ENCODE results near the gene CABP4. TPM values are rescaled to one million over a fixed set of nuclear protein-coding genes. Genes with fewer than 3 reads are reported as not detected.
A peak's percentile ranks its signal among the peaks of the same experiment; 100 is the strongest.

Gene CABP4
- total RNA-seq, 4 donors from 2014 or later: 0.13 to 2.4 (median 0.77) TPM

DNA sequence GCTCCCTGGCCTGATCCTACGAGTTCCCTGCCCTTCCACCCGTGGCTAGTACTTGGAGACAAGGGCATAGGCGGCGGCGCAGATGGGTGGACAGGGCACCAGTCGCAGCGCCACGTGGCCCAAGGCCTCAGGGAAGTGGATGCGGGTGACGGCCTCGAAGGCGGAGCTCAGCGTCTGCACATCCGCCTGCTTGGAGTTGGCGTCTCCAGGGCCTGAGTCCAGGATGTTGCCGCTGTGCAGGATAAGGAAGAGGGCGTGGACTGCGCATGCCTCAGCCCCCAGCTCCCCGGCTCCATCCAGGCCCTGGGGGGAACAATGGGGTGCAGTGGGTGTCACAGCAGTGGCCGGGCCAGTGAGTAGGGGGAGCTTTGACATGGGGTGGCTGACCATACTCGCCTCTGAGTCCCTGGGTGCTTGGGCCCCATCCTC lies 43.4 kb downstream of the CABP4 start:
- H3K9me3 ChIP-seq: no peaks in the 10 kb centered on the region
- H3K4me1 ChIP-seq: peaks cover 0 to 7% (median under 1%) of the 10 kb centered on the region in 3 donors
- no peak overlapping the region for H3K4me3 ChIP-seq
- no peak for ATAC-seq
- peaks cover 16% of the 10 kb centered on the region for H3K27me3 ChIP-seq
- WGBS, 2 donors (ENCODE audit: low coverage in 1 of 2): no CpG with 5 or more reads among the region's 21 CpGs
- peak in 1 of 2 donors; percentile 10 for TF ChIP-seq POLR2A (IDR thresholded peaks at IDR 0.05)
- no peak for TF ChIP-seq EP300 (IDR thresholded peaks at IDR 0.05)
- no peak for TF ChIP-seq CTCF (IDR thresholded peaks at IDR 0.05)
- H3K36me3 ChIP-seq: peaks cover 0 to 78% of the 10 kb centered on the region in 2 donors
- no peak overlapping the region for H3K27ac ChIP-seq

- Histone ChIP-seq H3K9me3 (no peaks in the 10 kb centered on the region), H3K27me3 (peaks cover 28% of the 10 kb centered on the region), H3K4me3 (no peak overlapping the region), H3K27ac (no peak overlapping the region), H3K4me1 (peaks cover 0 to 21% (median 4%) of the 10 kb centered on the region in 3 donors), H3K36me3 (peaks cover 0 to 64% of the 10 kb centered on the region in 2 donors)
- WGBS, 2 donors (ENCODE audit: low coverage in 1 of 2): 80% methylated on average over 1 of the region's 26 CpGs; no CpG with 5 or more reads in 1 of the 2 donors
- ATAC-seq: no peak
- TF ChIP-seq EP300 (IDR thresholded peaks at IDR 0.05): no peak
- no peak for TF ChIP-seq CTCF (IDR thresholded peaks at IDR 0.05)
- TF ChIP-seq POLR2A (IDR thresholded peaks at IDR 0.05): no peak
- TF ChIP-seq POLR2AphosphoS5 (IDR thresholded peaks at IDR 0.05): no peak
Measured at GRCh38 chr11:67499808-67500483, 44.8 kb downstream of the CABP4 start.

DNA sequence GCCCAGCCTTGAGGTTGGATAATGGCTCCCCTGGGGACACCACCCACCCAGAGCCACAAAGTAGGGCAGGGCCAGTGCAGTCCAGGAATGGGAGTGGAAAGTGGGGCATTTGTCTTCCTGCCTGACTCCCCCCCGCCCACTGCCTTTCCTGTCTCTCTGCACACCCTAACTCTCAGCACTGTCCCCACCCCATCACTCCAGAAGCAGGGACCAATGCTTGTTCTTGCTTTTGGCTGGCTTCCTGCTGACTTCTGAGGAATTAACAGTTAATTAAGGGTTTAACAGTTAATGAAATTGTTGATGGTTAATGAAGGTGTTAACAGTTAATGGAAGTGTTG lies 45.3 kb downstream of the CABP4 start:
- WGBS, 2 donors (ENCODE audit: low coverage in 1 of 2): 60 to 100% methylated on average over 1 of the region's 1 CpG
- H3K9me3 ChIP-seq: no peaks in the 10 kb centered on the region
- TF ChIP-seq POLR2AphosphoS5 (IDR thresholded peaks at IDR 0.05) (no peak), POLR2A (IDR thresholded peaks at IDR 0.05) (no peak), EP300 (IDR thresholded peaks at IDR 0.05) (no peak), CTCF (IDR thresholded peaks at IDR 0.05) (no peak)
- peaks cover 0 to 59% of the 10 kb centered on the region in 2 donors for H3K36me3 ChIP-seq
- peaks cover 32% of the 10 kb centered on the region for H3K27me3 ChIP-seq
- H3K4me1 ChIP-seq: peaks cover 0 to 26% (median 7%) of the 10 kb centered on the region in 3 donors
- no peak for ATAC-seq
- no peak overlapping the region for H3K27ac ChIP-seq
- H3K4me3 ChIP-seq: no peak overlapping the region

DNA sequence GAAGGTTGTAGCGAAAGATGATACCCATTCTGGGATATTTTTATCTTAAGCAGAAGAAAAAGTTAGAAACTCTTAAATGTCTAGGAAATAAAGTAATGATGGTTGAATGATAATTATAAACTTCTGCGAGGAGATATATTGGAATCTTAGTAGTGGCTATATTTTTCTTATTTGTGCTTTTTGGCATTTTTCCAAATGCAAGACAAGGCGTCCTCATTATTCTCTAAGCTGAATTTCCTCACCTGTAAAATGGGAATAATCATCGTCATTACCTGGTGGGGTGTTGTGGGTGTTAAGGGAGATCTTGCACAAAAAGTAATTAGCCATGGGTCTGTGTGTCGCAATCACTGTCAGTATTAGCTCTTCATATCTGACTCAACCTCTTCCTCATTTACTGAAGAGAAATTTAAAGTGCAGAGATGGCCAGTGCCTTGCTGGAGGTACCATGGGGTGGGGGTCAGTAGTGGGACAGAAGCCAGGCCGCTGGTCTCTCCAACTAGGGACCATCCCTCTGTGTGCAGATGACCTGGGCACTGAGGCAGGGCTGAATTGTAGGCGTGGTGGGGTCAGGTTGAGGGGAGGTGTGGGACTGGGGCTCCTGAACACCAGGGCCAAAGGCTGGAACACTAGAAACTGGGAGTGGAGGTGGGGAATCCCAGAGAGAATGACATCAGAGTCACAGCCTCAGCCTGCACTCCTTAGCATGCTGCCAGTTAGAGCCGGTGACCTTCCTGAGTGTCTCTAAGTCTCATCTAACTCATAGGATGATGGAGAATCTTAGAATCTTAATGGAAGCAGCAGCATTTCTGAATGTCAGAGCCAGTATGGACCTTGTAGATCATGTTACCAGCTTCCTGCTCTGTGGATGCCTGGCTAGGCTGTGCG lies 45.9 kb downstream of the CABP4 start:
- no peak for ATAC-seq
- no peak overlapping the region for H3K27ac ChIP-seq
- H3K27me3 ChIP-seq: peaks cover 32% of the 10 kb centered on the region
- no peaks in the 10 kb centered on the region for H3K9me3 ChIP-seq
- 91 to 95% methylated on average over 6 of the region's 9 CpGs for WGBS, 2 donors (ENCODE audit: low coverage in 1 of 2)
- peaks cover 0 to 53% of the 10 kb centered on the region in 2 donors for H3K36me3 ChIP-seq
- TF ChIP-seq EP300 (IDR thresholded peaks at IDR 0.05): no peak
- no peak for TF ChIP-seq POLR2A (IDR thresholded peaks at IDR 0.05)
- no peak for TF ChIP-seq POLR2AphosphoS5 (IDR thresholded peaks at IDR 0.05)
- no peak for TF ChIP-seq CTCF (IDR thresholded peaks at IDR 0.05)
- H3K4me1 ChIP-seq: peaks cover 0 to 32% (median 13%) of the 10 kb centered on the region in 3 donors
- H3K4me3 ChIP-seq: no peak overlapping the region
